K562 (cell line): ENCODE data around the gene RPTOR. TPM values are rescaled to one million over a fixed set of nuclear protein-coding genes. Genes with fewer than 3 reads are reported as not detected.

Source experiments
- ATAC-seq: fragments of 200-7000 bp; cut with Tn5 transposase; 3 replicates; pipeline ENCODE4 v1.9.1; 2020; ENCODE audit warnings: moderate library complexity
- BruUV-seq: library from RNA; stranded (reverse); fragments of 400-500 nt; replicated peaks from 2 replicates; lab custom pipeline; 2021; lab: Mats Ljungman, UMichigan
- CTCF ChIA-PET: fragments of 300-600 bp; formaldehyde crosslinking; extraction: SDS; loops from one replicate; lab custom pipeline; 2021; ENCODE audit warnings: low intra/inter-chr PET ratio; lab: Yijun Ruan, JAX
- POLR2A ChIA-PET: fragments of 300-600, 350-650 bp; sonication (Branson Sonifier 250); formaldehyde crosslinking; extraction: SDS; loops from one replicate; lab custom pipeline; 2021; ENCODE audit warnings: antibody characterized with exemption, inconsistent platforms; lab: Yijun Ruan, JAX
- DNase-seq, 4 experiments: peaks; one replicate each; pipeline versions ENCODE4 v3.0.0 to v3.0.0-alpha.2; 2011 to 2018; ENCODE audit warnings: low spot score in 3 of 4, mixed read lengths in 3 of 4; ENCODE audit errors: extremely low read depth in 1 of 4
- FAIRE-seq: peaks from 2 replicates; lab custom pipeline; 2011; peaks lifted over from hg19 to GRCh38; lab: Jason Lieb, UNC
- H2AFZ ChIP-seq: 2 replicates; pipeline ENCODE4 v1.6.0; 2011; ENCODE audit warnings: low read depth, low read length, control low read depth, inconsistent platforms
- H3K27ac ChIP-seq: fragments of 200-600 bp; 3 replicates; pipeline ENCODE4 v1.8.0; 2011; ENCODE audit warnings: low read depth, mild to moderate bottlenecking, control low read depth, inconsistent platforms, low read length, moderate library complexity, mixed read lengths; ENCODE audit errors: extremely low read depth
- H3K27me3 ChIP-seq, 2 experiments: fragments of 300-600 bp in 1 of 2; 2 replicates in 1 of 2; 3 replicates in 1 of 2; pipeline versions ENCODE4 v1.6.0 to v1.8.0; 2011; ENCODE audit warnings: inconsistent platforms in 2 of 2, low read length in 2 of 2, mild to moderate bottlenecking in 1 of 2, mixed read lengths in 1 of 2, moderate library complexity in 1 of 2; ENCODE audit not compliant: control insufficient read depth in 2 of 2, insufficient read depth in 2 of 2
- H3K36me3 ChIP-seq: fragments of 300-600 bp; 3 replicates; pipeline ENCODE4 v1.8.0; 2011; ENCODE audit warnings: mild to moderate bottlenecking, low read length, inconsistent platforms; ENCODE audit not compliant: control insufficient read depth, insufficient read depth
- H3K4me1 ChIP-seq, 2 experiments: fragments of 200-600 bp in 1 of 2; replicated peaks in 1 of 2; 2 replicates in 1 of 2; 3 replicates in 1 of 2; pipeline versions ENCODE4 v1.5.1 to v1.8.0; 2011; ENCODE audit warnings: inconsistent platforms in 2 of 2, low read length in 2 of 2, mild to moderate bottlenecking in 1 of 2, mixed read lengths in 1 of 2, moderate library complexity in 1 of 2; ENCODE audit not compliant: control insufficient read depth in 2 of 2, insufficient read depth in 2 of 2
- H3K4me2 ChIP-seq: 2 replicates; pipeline ENCODE4 v1.6.1; 2011; ENCODE audit warnings: low read length, control low read depth, inconsistent platforms, mixed read lengths; ENCODE audit not compliant: insufficient read depth
- H3K4me3 ChIP-seq: fragments of 200-600 bp; sonication (generic), shearing (Covaris generic); 2 replicates; pipeline ENCODE4 v1.5.1; 2016; ENCODE audit warnings: control low read depth, inconsistent platforms
- H3K79me2 ChIP-seq: fragments of 200-600 bp; 3 replicates; pipeline ENCODE4 v1.8.0; 2011; ENCODE audit warnings: low read length, inconsistent platforms; ENCODE audit not compliant: control insufficient read depth, insufficient read depth
- H3K9ac ChIP-seq, 2 experiments: 2 replicates each; pipeline versions ENCODE4 v1.6.0 to v1.6.1; 2011; ENCODE audit warnings: low read depth in 2 of 2, low read length in 2 of 2, control low read depth in 1 of 2, inconsistent platforms in 1 of 2, mild to moderate bottlenecking in 1 of 2, mixed read lengths in 1 of 2; ENCODE audit not compliant: insufficient read depth in 1 of 2
- H3K9me1 ChIP-seq: one replicate; pipeline ENCODE4 v1.6.0; 2011; ENCODE audit warnings: inconsistent platforms, mild to moderate bottlenecking, low read length, moderate library complexity; ENCODE audit not compliant: control insufficient read depth, insufficient read depth
- H3K9me3 ChIP-seq: replicated peaks from 2 replicates; pipeline ENCODE4 v1.5.1; 2011; ENCODE audit warnings: low read depth, low read length, inconsistent platforms; ENCODE audit not compliant: control insufficient read depth, insufficient read depth
- H4K20me1 ChIP-seq: replicated peaks from 2 replicates; pipeline ENCODE4 v1.6.1; 2011; ENCODE audit warnings: low read length, inconsistent platforms, mixed read lengths; ENCODE audit not compliant: control insufficient read depth, insufficient read depth
- ARID2 ChIP-seq: fragments of 450-650 bp; IDR thresholded peaks from 2 replicates; pipeline ENCODE4 v1.6.1; 2017; ENCODE audit warnings: antibody characterized with exemption, mild to moderate bottlenecking
- ARID3A ChIP-seq: IDR thresholded peaks from 2 replicates; pipeline ENCODE4 v1.6.1; 2012; ENCODE audit warnings: low read depth, low read length, improper control_type of control experiment, borderline replicate concordance
- HBP1 ChIP-seq: fragments of 450-650 bp; formaldehyde crosslinking; IDR thresholded peaks from 2 replicates; pipeline ENCODE4 v1.4.0; 2022; ENCODE audit warnings: missing genetic modification characterization
- HNRNPK ChIP-seq: fragments of 200-400 bp; formaldehyde crosslinking; IDR thresholded peaks from one replicate; pipeline ENCODE4 v1.6.1; 2018; ENCODE audit warnings: mild to moderate bottlenecking, low read depth, low read length; ENCODE audit not compliant: poor library complexity, severe bottlenecking
- LEF1 ChIP-seq: fragments of 450-650 bp; IDR thresholded peaks from 2 replicates; pipeline ENCODE4 v1.6.1; 2016; ENCODE audit warnings: mild to moderate bottlenecking
- PRDM10 ChIP-seq: fragments of 450-650 bp; IDR thresholded peaks from 2 replicates; pipeline ENCODE4 v1.6.1; 2018; ENCODE audit not compliant: partially characterized antibody
- RBM14 ChIP-seq: fragments of 200-400 bp; formaldehyde crosslinking; IDR thresholded peaks from 2 replicates; pipeline ENCODE4 v1.6.1; 2018; ENCODE audit warnings: low read depth, mild to moderate bottlenecking, low read length, moderate library complexity, borderline replicate concordance; ENCODE audit not compliant: insufficient read depth
- RCOR1 ChIP-seq, 2 experiments: IDR thresholded peaks; 2 replicates each; pipeline ENCODE4 v1.6.1; 2012; ENCODE audit warnings: low read depth in 2 of 2, low read length in 2 of 2, borderline replicate concordance in 1 of 2, improper control_type of control experiment in 1 of 2
- RFX1 ChIP-seq: fragments of 450-650 bp; IDR thresholded peaks from 2 replicates; pipeline ENCODE4 v1.6.1; 2016; ENCODE audit warnings: mild to moderate bottlenecking, moderate library complexity
- RNF219 ChIP-seq: fragments of 250-450 bp; sonication (Bioruptor Pico); IDR thresholded peaks from 2 replicates; pipeline ENCODE4 v1.5.0; 2022; ENCODE audit warnings: mild to moderate bottlenecking
- ZC3H11A ChIP-seq: IDR thresholded peaks from 2 replicates; pipeline ENCODE4 v1.6.1; 2012; ENCODE audit warnings: low read depth, low read length, improper control_type of control experiment
- ZNF324 ChIP-seq: fragments of 250-450 bp; sonication (Bioruptor Pico); IDR thresholded peaks from 2 replicates; pipeline ENCODE4 v1.4.0; 2020; ENCODE audit warnings: mild to moderate bottlenecking
- ZNF444 ChIP-seq: fragments of 250-450 bp; sonication (Bioruptor Pico); IDR thresholded peaks from 2 replicates; pipeline ENCODE4 v1.4.0; 2020; ENCODE audit warnings: mild to moderate bottlenecking, moderate library complexity
- ZNF764 ChIP-seq: fragments of 250-450 bp; sonication (Bioruptor Pico); IDR thresholded peaks from 2 replicates; pipeline ENCODE4 v1.4.0; 2020; ENCODE audit warnings: low read depth, mild to moderate bottlenecking, moderate library complexity
- WGBS: fragments of 100-300 bp; shearing (Covaris generic); methylation state at CpG from one replicate; pipeline ENCODE4 v1.1.6; 2016; ENCODE audit warnings: low coverage, mixed read lengths; ENCODE audit not compliant: insufficient coverage; ENCODE audit errors: missing lambda C conversion rate; 5-methylcytosine and 5-hydroxymethylcytosine counted together
- in situ Hi-C: fragments of 300-500 bp; cut with MboI; formaldehyde crosslinking; loops from 4 replicates; pipeline ENCODE4 v1.15.0; 2018; ENCODE audit warnings: inconsistent platforms, mixed read lengths
- intact Hi-C: fragments of 100-400 bp; cut with micrococcal nuclease; formaldehyde crosslinking; loops from 2 replicates; pipeline ENCODE4 v1.14.2; 2022
- polyA plus RNA-seq, 8 experiments: library from polyadenylated mRNA; depleted of rRNA in 4 of 8; stranded (reverse) in 5 of 8; unstranded in 3 of 8; fragments of >200 nt; fragmentation: Nextera tagmentation in 2 of 8; fragmentation: Illumina TruSeq in 1 of 8; extraction: Ambion mirVana in 2 of 8; extraction: Trizol in 1 of 8; gene quantifications; 2 replicates each; pipeline versions ENCODE4 v1.2.1 to v1.2.3, GENCODE V29; 2011 to 2014; ENCODE audit warnings: inconsistent platforms in 1 of 8, missing spikeins in 1 of 8
- total RNA-seq, 7 experiments: library from RNA; depleted of rRNA in 6 of 7; stranded (reverse); fragments of >200 nt in 6 of 7; fragmentation: Illumina TruSeq in 2 of 7; extraction: Trizol in 2 of 7; gene quantifications; 2 replicates each; pipeline versions ENCODE4 v1.2.1 to v1.2.3, GENCODE V29; 2011 to 2021; ENCODE audit warnings: low replicate concordance in 1 of 7

The RPTOR gene
- total and polyA plus RNA-seq, 9 of the 15 experiments (the other 6 are each of a cell fraction or from before 2014, with no cell fraction given), result 0.24 to 54.1 (median 10.2) TPM

GRCh38 chr17:80676564-80676963, 131.9 kb downstream of the RPTOR start:
- CTCF ChIA-PET, result no interaction called here
- no peaks in the 10 kb centered on the region for H3K27me3 ChIP-seq
- H3K9me1 ChIP-seq, result peaks cover 3% of the 10 kb centered on the region
- H4K20me1 ChIP-seq, result peaks cover 18% of the 10 kb centered on the region; the same call in 1 of the 2 replicates
- no peak overlapping the region for H3K4me3 ChIP-seq
- intact Hi-C loops (no loop called here), in situ Hi-C loops (no loop called here)
- no peak overlapping the region for H3K27ac ChIP-seq
- H3K9me3 ChIP-seq, result no peaks in the 10 kb centered on the region
- BruUV-seq, result no TSS peak
- POLR2A ChIA-PET, result interaction anchor here (0.9 kb wide), 1 partner anchor 40 kb away, joined by 3 read pairs; no protein-coding TSS in a partner anchor
- ATAC-seq (no peak), DNase-seq (no peak), FAIRE-seq (no peak)
- H3K4me2 ChIP-seq, result no peak overlapping the region
- H2AFZ ChIP-seq, result no peak overlapping the region
- no peaks in the 10 kb centered on the region; the same call in 2 of the 3 replicates for H3K36me3 ChIP-seq
- peaks cover 0 to 19% of the 10 kb centered on the region in 2 experiments; a peak in 2 of 5 replicates for H3K4me1 ChIP-seq
- no peak overlapping the region; a peak in 1 of 4 replicates for H3K9ac ChIP-seq
- WGBS, result 80% methylated on average over 9 of the region's 9 CpGs
- peaks cover 18% of the 10 kb centered on the region; the same call in 2 of the 3 replicates for H3K79me2 ChIP-seq
- TF ChIP-seq RFX1, result no peak
- no peak for TF ChIP-seq ZC3H11A
- no peak for TF ChIP-seq PRDM10
- no peak for TF ChIP-seq HNRNPK
- TF ChIP-seq ZNF444 (CRISPR knock-in tag), result no peak
- TF ChIP-seq ARID3A, result no peak
- TF ChIP-seq RBM14, result no peak
- TF ChIP-seq ZNF324 (CRISPR knock-in tag), result no peak
- TF ChIP-seq HBP1 (CRISPR knock-in tag), result no peak
- TF ChIP-seq RCOR1 (IDR thresholded peaks at IDR 0.05; ENCODE audit: borderline replicate concordance in 1 of 2, low read depth in 2 of 2, low read length in 2 of 2), result no peak
- no peak for TF ChIP-seq LEF1
- TF ChIP-seq RNF219 (CRISPR knock-in tag), result no peak
- no peak for TF ChIP-seq ZNF764 (CRISPR knock-in tag)
- TF ChIP-seq ARID2, result no peak
